Activated CD4-positive, alpha-beta T cell treated with anti-CD3 and anti-CD28 coated beads for 36 hours (primary cell): ENCODE data around the gene ZC3H18. TPM values are rescaled to one million over a fixed set of nuclear protein-coding genes. Genes with fewer than 3 reads are reported as not detected.
A peak's percentile ranks its signal among the peaks of the same experiment; 100 is the strongest.

Experiments
- ATAC-seq: fragments of 200-7000 bp; cut with Tn5 transposase; one replicate; pipeline ENCODE4 v1.10.0; 2021; ENCODE audit warnings: mild to moderate bottlenecking, moderate library complexity
- CTCF ChIA-PET: fragments of 350-600 bp; sonication (Branson Sonifier 250); formaldehyde crosslinking; loops from one replicate; lab custom pipeline; 2021; ENCODE audit warnings: antibody characterized with exemption; lab: Charles Lee
- POLR2A ChIA-PET: fragments of 350-600 bp; sonication (Branson Sonifier 250); formaldehyde crosslinking; loops from one replicate; lab custom pipeline; 2021; ENCODE audit warnings: antibody characterized with exemption, inconsistent platforms; lab: Charles Lee
- DNase-seq: peaks from one replicate; pipeline ENCODE4 v3.0.0-alpha.2; 2020
- H3K27ac Mint-ChIP-seq: one replicate; pipeline ENCODE4 v1.8.0; 2021; ENCODE audit warnings: mixed read lengths
- H3K27me3 Mint-ChIP-seq: one replicate; pipeline ENCODE4 v1.8.0; 2021; ENCODE audit warnings: mixed read lengths
- H3K36me3 Mint-ChIP-seq: one replicate; pipeline ENCODE4 v1.8.0; 2021; ENCODE audit warnings: low read depth, mixed read lengths
- H3K4me1 Mint-ChIP-seq: one replicate; pipeline ENCODE4 v1.8.0; 2021; ENCODE audit warnings: mixed read lengths
- H3K4me3 Mint-ChIP-seq: one replicate; pipeline ENCODE4 v1.8.0; 2021; ENCODE audit warnings: mild to moderate bottlenecking, moderate library complexity, mixed read lengths
- H3K9me3 Mint-ChIP-seq: one replicate; pipeline ENCODE4 v1.8.0; 2021; ENCODE audit warnings: low read depth, mixed read lengths
- intact Hi-C, 2 experiments: fragments of 100-400 bp; cut with DNase I in 1 of 2; cut with micrococcal nuclease in 1 of 2; formaldehyde crosslinking; loops; one replicate each; pipeline versions ENCODE4 v1.14.2 to v1.15.1; 2022 to 2024; cut with DNase I, micrococcal nuclease
- total RNA-seq, 2 experiments: library from RNA; stranded (reverse); gene quantifications; one replicate each; pipeline ENCODE4 v1.2.3, GENCODE V29; 2021

Gene ZC3H18
- total RNA-seq, 2 experiments from 2014 or later, result 70.0 to 76.4 TPM

DNA sequence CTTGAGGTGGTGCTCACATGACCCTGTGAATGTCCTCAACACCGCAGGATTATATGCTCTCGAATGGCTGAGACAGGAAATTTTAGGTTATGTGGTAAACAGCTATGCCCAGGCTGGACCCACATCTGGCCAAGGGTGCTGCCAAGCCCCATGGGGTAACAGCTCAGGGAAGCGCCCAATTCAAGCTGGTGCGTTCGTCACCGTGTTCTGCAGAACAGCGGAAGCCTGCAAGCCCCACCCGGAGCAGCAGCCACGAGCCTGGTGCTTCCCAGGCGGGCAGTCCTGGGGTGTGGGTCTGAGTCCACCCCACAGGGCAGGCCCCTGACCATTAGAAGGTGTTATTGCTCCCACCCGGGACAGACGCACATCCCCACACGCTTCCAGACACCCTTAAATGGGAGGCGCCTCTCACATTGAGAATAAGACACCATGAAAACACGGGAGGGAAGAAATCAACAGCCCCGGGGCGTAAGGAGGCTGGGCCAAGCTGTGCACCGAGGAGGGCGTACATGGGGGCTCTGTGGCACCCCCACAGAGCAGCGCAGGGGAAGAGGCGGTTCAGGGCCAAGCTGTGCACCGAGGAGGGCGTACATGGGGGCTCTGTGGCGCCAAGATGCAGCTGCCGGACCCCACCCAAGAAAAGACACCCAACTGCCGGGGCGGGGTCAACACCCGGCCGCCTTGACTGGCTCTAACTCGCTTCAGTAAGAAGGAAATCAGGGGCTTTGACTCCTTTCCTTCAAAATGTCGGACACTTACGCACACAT, 83.6 kb downstream of the ZC3H18 start:
- DNase-seq (no peak), ATAC-seq (no peak)
- peaks cover 19% of the 10 kb centered on the region for H3K36me3 Mint-ChIP-seq
- no peaks in the 10 kb centered on the region for H3K9me3 Mint-ChIP-seq
- ChIA-PET POLR2A (no interaction called here), CTCF (no interaction called here)
- H3K27ac Mint-ChIP-seq, result no peak overlapping the region
- H3K27me3 Mint-ChIP-seq, result no peaks in the 10 kb centered on the region
- H3K4me1 Mint-ChIP-seq, result peaks cover 15% of the 10 kb centered on the region
- H3K4me3 Mint-ChIP-seq, result no peak overlapping the region
- intact Hi-C loops, result no loop called here

- H3K27me3 Mint-ChIP-seq, result no peaks in the 10 kb centered on the region
These were observed 84.3 kb downstream of the ZC3H18 start for GRCh38 chr16:88654363-88655052.

DNA sequence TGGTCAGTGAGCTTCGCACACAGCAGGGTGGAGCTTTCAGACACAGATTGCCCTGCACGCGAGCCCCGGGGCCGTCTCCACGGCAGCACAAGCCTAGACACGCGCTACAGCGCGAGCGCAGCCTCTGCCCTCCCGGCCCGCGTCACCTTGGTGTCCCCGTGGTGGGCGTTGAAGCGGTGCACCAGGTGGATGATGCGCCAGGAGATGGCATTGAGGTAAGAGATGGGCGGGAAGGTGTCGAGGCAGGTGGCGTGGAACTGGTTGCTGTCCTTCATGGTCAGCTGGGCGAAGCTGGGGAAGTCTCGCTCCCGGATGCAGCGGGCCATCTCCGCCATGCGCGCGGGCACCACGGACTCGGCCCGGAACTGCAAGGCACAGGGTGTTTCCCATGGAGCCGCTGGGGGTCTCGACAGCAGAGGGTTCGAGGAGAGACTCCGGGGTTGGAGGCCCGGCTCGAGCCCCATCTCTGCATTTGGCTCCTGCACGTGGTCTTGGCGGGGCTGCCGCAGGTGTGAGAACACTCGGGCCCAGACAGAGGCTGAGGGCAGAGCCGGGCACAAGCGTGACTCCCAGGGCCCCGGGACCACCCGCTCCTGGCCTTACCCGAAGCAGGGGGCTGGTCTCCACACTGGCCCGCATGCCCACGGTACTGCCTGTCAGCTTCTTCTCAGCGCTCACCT, 85.0 kb downstream of the ZC3H18 start:
- CTCF ChIA-PET, result no interaction called here
- POLR2A ChIA-PET, result interaction anchor here (0.6 kb wide), 1 partner anchor 16 kb away, joined by 5 read pairs; no protein-coding TSS in a partner anchor

More at GRCh38 chr16:88654363-88655052, 84.3 kb downstream of the ZC3H18 start:
- Mint-ChIP-seq H3K4me3 (no peak overlapping the region), H3K4me1 (peaks cover 10% of the 10 kb centered on the region), H3K9me3 (no peaks in the 10 kb centered on the region), H3K27ac (peak overlapping the region; percentile 37), H3K36me3 (peaks cover 14% of the 10 kb centered on the region)
- CTCF ChIA-PET, result no interaction called here
- POLR2A ChIA-PET, result no interaction called here
- ATAC-seq, result no peak
- intact Hi-C loops, result no loop called here
- no peak for DNase-seq

DNA sequence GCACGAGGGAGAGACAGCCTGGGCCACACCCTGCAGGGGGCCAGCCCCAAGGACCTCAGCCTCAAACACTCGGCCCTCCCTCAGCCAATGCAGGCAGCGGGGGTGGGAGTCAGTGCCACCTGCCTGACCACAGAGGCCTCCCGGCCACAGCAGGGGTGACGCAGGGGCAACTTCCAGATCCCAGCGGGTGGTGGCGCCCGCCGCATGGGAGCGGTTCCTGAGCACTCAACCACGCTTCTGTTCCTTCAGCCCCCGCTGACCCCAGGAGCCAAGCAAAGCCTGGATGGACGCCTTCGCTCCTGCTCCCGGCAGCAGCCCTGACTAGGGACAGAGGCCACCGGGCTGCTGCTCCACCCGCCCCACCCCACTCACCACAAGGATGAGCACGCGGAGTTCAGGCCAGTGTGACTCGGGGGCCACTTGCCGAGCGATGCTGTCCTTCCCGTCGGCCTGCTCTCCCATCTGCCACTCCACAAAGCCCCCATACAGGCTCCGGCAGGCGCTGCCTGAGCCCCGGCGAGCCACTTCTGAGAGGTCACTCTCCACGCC, 85.6 kb downstream of the ZC3H18 start:
- H3K4me1 Mint-ChIP-seq, result peaks cover 7% of the 10 kb centered on the region
- DNase-seq (no peak), ATAC-seq (no peak)
- CTCF ChIA-PET, result no interaction called here
- intact Hi-C loops, result no loop called here
- H3K4me3 Mint-ChIP-seq, result no peak overlapping the region
- POLR2A ChIA-PET, result interaction anchor here (0.6 kb wide), 1 partner anchor 15 kb away, joined by 5 read pairs; no protein-coding TSS in a partner anchor
- no peaks in the 10 kb centered on the region for H3K27me3 Mint-ChIP-seq
- peaks cover 13% of the 10 kb centered on the region for H3K36me3 Mint-ChIP-seq
- H3K9me3 Mint-ChIP-seq, result no peaks in the 10 kb centered on the region
- H3K27ac Mint-ChIP-seq, result no peak overlapping the region

More for the DNA sequence above, 85.0 kb downstream of the ZC3H18 start:
- no peak for DNase-seq
- no peak for ATAC-seq
- Mint-ChIP-seq H3K4me3 (no peak overlapping the region), H3K9me3 (no peaks in the 10 kb centered on the region), H3K27me3 (no peaks in the 10 kb centered on the region), H3K27ac (peak overlapping the region; percentile 37), H3K36me3 (peaks cover 13% of the 10 kb centered on the region), H3K4me1 (peaks cover 8% of the 10 kb centered on the region)
- intact Hi-C loops, result no loop called here

DNA sequence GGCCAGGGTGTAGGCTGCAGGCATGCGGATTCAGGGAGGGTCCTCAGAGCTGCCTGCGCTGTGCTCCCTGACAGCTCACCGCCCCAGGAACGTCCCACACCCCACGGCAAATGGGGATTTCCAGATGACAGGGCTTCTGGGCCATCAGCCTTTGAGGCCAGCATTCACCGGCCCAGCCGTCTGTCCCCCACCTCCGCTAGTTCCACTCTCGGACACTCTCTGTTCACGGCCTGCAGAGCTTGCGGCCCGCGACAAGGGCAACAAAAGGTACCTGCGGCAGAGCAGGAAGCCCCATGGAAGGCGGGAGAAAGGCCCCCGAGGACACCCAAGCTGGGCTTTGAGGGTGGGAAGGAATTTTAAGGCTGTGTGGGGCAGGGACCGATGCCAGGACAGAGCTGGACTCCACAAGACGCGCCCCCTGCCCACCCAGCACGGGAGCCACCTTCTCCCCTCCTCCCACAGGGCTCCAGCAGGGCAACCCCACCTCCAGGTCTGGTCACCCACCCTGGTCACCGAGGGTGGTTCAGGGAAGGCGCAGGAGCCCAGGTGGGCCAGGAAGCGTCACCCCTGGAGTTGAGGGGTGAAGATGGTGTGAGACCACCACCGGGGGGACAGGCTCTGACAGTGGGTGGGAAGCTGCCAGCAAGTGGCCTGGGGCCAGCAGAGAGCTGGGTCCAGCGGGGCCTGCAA, 86.2 kb downstream of the ZC3H18 start:
- ChIA-PET CTCF (no interaction called here), POLR2A (no interaction called here)
- DNase-seq (no peak), ATAC-seq (no peak)
- Mint-ChIP-seq H3K27me3 (no peaks in the 10 kb centered on the region), H3K9me3 (no peaks in the 10 kb centered on the region), H3K27ac (no peak overlapping the region), H3K36me3 (peaks cover 13% of the 10 kb centered on the region), H3K4me3 (no peak overlapping the region), H3K4me1 (peaks cover 10% of the 10 kb centered on the region)
- intact Hi-C loops, result no loop called here

DNA sequence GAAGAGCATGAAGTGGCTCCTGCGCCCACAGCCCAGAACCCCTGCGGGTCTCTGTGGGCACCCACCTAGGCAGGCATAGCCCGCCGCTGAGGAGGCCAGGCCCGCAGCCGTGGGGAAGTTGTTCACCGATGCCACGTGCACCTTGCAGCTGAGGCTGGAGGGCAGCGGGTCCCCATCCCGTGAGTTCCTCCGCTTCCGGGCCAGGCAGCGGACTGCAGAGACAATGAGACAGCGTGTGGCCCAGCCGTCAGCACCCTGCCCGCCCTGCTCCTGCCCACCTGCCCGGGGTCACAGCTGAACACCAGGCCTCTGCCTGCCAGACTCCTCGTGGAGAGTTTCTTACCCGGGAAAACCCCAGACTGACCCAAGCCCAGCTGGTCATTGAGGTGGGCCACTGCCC, 87.2 kb downstream of the ZC3H18 start:
- H3K27ac Mint-ChIP-seq, result no peak overlapping the region
- H3K27me3 Mint-ChIP-seq, result no peaks in the 10 kb centered on the region
- no peaks in the 10 kb centered on the region for H3K9me3 Mint-ChIP-seq
- intact Hi-C loops, result no loop called here
- CTCF ChIA-PET, result no interaction called here
- DNase-seq (no peak), ATAC-seq (no peak)
- POLR2A ChIA-PET, result no interaction called here
- H3K4me1 Mint-ChIP-seq, result peaks cover 11% of the 10 kb centered on the region
- peaks cover 11% of the 10 kb centered on the region for H3K36me3 Mint-ChIP-seq
- H3K4me3 Mint-ChIP-seq, result no peak overlapping the region

GRCh38 chr16:88658714-88659113, 88.5 kb downstream of the ZC3H18 start:
- DNase-seq, result no peak
- intact Hi-C loops, result no loop called here
- H3K27me3 Mint-ChIP-seq, result no peaks in the 10 kb centered on the region
- ATAC-seq, result no peak
- no peaks in the 10 kb centered on the region for H3K9me3 Mint-ChIP-seq
- ChIA-PET CTCF (interaction anchor here (1.1 kb wide), 1 partner anchor 23 kb away, joined by 3 read pairs; no protein-coding TSS in a partner anchor), POLR2A (no interaction called here)
- H3K4me3 Mint-ChIP-seq, result no peak overlapping the region
- peaks cover 11% of the 10 kb centered on the region for H3K36me3 Mint-ChIP-seq
- peaks cover 11% of the 10 kb centered on the region for H3K4me1 Mint-ChIP-seq
- no peak overlapping the region for H3K27ac Mint-ChIP-seq

GRCh38 chr16:88659160-88659559, 89.0 kb downstream of the ZC3H18 start:
- CTCF ChIA-PET, result interaction anchor here (1.1 kb wide), 1 partner anchor 22 kb away, joined by 3 read pairs; no protein-coding TSS in a partner anchor

DNA sequence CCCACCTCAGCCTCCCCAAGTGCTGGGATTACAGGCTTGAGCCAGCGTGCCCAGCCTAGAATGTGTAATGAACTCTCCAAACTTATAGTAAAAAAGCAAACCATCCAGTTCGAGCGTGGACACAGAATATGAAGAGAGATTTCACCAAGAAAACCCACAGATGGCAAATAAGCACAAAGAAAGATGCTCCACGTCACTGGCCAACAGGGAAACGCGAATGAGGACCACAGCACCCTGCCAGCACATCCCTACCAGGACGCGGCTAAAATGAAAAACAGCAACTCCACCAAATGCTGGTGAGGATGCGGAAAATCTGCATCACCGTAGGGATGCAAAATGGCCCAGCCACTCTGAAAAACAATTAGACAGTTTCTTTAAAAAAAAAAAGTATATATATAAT, 91.3 kb downstream of the ZC3H18 start:
- ATAC-seq, result no peak
- no peaks in the 10 kb centered on the region for H3K9me3 Mint-ChIP-seq
- no peaks in the 10 kb centered on the region for H3K27me3 Mint-ChIP-seq
- peak overlapping the region; percentile 92 for H3K4me3 Mint-ChIP-seq
- no peak for DNase-seq
- H3K36me3 Mint-ChIP-seq, result peaks cover 6% of the 10 kb centered on the region
- intact Hi-C loops, result no loop called here
- ChIA-PET POLR2A (no interaction called here), CTCF (interaction anchor here (0.7 kb wide), 1 partner anchor 24 kb away, joined by 3 read pairs; no protein-coding TSS in a partner anchor)
- H3K4me1 Mint-ChIP-seq, result peaks cover 14% of the 10 kb centered on the region
- peak overlapping the region; percentile 59 for H3K27ac Mint-ChIP-seq

More at GRCh38 chr16:88659160-88659559, 89.0 kb downstream of the ZC3H18 start:
- POLR2A ChIA-PET, result no interaction called here
- Mint-ChIP-seq H3K36me3 (peaks cover 11% of the 10 kb centered on the region), H3K4me1 (peaks cover 14% of the 10 kb centered on the region), H3K27ac (no peak overlapping the region), H3K4me3 (no peak overlapping the region), H3K27me3 (no peaks in the 10 kb centered on the region), H3K9me3 (no peaks in the 10 kb centered on the region)
- intact Hi-C loops, result no loop called here
- DNase-seq (no peak), ATAC-seq (no peak)

GRCh38 chr16:88662222-88662842, 92.1 kb downstream of the ZC3H18 start:
- Mint-ChIP-seq H3K27me3 (no peaks in the 10 kb centered on the region), H3K9me3 (no peaks in the 10 kb centered on the region), H3K27ac (peak overlapping the region; percentile 86), H3K4me1 (peaks cover 14% of the 10 kb centered on the region), H3K4me3 (peak overlapping the region; percentile 92), H3K36me3 (peaks cover 6% of the 10 kb centered on the region)
- ChIA-PET CTCF (interaction anchor here (2.1 kb wide), 1 partner anchor 23 kb away, joined by 7 read pairs; no protein-coding TSS in a partner anchor), POLR2A (interaction anchor here (1.0 kb wide), 1 partner anchor 43 kb away, joined by 7 read pairs; no protein-coding TSS in a partner anchor)
- intact Hi-C loops, result loop anchor here in 1 of 2 experiments (2.0 kb wide), 2 partner anchors 122 to 210 kb away; partner anchors contain the start of genes PIEZO1 and ZFPM1
- ATAC-seq (no peak), DNase-seq (peak; percentile 45)
